OCI-M2 (cell line): Measurements from ENCODE around the gene PALM.
"Not testable (repeated sequence)": the region's sequence is repeated elsewhere in the genome, so short reads cannot be mapped to it uniquely, and the experiment has no call there.

Experiments
- DNase-seq: peaks from one replicate; lab custom pipeline; 2025; ENCODE audit not compliant: unreplicated experiment; lab: John Stamatoyannopoulos, UW

The PALM gene

DNA sequence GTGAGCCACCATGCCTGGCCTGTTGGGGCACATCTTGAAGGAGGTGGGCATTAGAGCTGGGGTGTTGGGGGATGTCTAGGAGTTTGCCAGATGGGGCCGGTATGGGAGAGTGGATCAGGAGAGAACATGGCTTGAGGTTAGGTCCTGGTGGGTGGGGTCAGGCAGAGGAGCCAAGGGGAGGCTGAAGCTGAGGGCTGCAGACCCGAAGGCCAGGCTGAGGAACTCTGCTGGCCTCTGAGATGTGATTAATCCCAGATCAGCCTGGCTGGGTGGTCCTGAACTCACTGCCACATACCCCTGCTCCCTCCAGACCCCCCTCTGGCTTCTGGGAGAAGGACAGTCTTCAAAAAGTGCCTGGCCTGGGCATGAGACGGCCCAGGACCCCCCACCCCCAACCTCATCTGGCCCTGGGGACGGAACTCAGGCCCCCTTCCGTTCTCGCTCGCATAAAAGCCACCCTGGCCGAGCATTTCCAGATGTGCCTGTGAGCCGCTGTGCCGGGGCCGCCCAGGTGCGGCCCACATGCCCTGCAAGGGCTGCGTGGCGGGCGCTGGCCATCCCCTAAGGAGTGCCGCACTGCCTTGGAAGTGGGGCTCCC lies 29.8 kb upstream of the PALM start:
- no peak for DNase-seq

DNA sequence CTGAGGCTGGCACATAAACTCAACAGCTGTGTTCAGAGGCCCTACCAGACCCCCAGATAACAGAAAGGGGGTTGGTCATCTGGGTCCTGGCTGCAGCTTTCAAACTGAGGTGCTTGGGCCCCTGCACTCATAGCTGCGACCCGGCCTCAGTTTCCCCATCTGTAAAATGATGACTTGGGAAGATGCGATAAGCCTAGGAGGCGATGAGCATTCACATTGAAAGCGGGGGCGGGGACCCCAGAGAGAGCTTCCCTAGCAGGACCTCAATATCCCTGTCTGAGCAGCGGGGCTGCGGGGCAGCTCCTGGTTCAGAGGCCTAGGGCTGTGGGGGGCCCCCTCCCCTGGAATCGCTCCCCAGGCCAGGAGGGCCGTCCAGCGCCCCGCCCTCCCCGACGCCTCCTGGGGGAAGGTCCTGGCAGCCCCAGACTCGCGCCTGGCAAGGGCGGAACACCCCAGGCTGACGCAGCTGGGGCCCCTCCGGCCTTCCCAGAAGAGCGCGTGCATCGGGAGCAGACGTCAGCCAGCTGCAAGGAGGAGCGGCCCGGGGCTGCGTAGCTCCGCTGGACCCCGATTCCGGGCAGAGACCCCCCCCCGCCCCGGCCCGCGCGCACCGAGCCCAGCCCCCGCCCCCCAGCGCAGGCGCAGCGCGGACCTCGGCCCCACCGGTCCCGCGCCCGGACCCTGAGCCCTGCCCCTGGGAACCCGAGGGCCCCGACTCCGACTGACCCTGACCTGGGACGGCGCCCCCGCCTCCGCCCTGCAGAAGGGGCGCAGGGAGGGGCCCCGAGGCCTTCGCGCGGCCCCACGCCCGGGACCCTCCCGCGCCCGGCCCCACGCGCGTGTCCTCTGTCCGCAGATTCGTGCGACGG lies 29.1 kb upstream of the PALM start:
- no peak for DNase-seq

DNA sequence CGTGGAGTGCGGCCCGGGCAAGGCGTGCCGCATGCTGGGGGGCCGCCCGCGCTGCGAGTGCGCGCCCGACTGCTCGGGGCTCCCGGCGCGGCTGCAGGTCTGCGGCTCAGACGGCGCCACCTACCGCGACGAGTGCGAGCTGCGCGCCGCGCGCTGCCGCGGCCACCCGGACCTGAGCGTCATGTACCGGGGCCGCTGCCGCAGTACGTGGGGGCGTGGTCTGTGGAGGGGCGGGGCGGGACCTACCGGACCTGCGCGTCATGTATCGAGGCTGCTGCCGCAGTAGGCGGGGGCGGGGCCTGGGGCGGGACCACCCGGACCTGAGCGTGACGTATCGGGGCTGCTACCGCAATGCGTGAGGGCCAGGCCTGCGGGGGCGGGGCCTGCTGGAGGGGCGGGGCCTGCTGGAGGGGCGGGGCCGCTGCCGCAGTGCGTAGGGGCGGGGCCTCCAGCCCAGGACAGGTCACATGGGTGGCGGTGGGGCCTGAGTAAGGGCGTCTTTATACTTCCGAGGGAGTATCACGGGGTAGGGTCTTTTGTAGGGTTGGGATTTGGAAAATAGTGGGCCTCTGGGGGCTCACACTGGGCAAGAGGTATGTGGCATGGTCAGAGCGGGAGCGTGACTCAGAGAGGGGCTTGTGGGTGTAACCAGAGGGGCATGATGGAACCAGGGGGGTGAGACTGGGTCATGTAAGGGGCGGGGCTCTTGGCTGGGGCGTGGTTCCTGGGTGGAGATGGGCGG lies 28.3 kb upstream of the PALM start:
- DNase-seq: peak; percentile 93

- DNase-seq: no peak
Observed at GRCh38 chr19:681029-682019, 27.4 kb upstream of the PALM start.

GRCh38 chr19:682678-683320 lies 25.9 kb upstream of the PALM start:
- DNase-seq: no peak

GRCh38 chr19:685454-685931 lies 23.2 kb upstream of the PALM start:
- no peak for DNase-seq

GRCh38 chr19:686589-687297 lies 22.0 kb upstream of the PALM start:
- no peak for DNase-seq

GRCh38 chr19:687569-688166 lies 21.1 kb upstream of the PALM start:
- DNase-seq: no peak

- no peak for DNase-seq
Observed at GRCh38 chr19:688214-688613, 20.5 kb upstream of the PALM start.

- no peak for DNase-seq
Observed at GRCh38 chr19:688992-689391, 19.7 kb upstream of the PALM start.

DNA sequence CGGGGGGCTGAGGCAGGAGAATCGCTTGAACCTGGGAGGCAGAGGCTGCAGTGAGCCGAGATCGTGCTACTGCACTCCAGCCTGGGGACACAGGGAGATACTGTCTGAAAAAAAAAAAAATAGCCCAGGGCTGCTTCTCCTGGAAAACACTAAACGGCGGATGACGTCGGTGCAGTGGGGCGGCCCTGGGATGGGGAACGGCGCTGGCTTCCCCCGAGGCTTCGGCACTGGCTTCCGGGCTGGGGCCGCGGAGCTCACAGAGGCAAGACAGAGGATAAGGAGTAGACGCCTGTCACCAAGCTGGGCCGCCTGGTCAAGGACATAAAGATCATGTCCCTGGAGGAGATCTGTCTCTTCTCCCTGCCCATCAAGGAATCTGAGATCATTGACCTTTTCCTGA lies 18.5 kb upstream of the PALM start:
- no peak for DNase-seq

DNA sequence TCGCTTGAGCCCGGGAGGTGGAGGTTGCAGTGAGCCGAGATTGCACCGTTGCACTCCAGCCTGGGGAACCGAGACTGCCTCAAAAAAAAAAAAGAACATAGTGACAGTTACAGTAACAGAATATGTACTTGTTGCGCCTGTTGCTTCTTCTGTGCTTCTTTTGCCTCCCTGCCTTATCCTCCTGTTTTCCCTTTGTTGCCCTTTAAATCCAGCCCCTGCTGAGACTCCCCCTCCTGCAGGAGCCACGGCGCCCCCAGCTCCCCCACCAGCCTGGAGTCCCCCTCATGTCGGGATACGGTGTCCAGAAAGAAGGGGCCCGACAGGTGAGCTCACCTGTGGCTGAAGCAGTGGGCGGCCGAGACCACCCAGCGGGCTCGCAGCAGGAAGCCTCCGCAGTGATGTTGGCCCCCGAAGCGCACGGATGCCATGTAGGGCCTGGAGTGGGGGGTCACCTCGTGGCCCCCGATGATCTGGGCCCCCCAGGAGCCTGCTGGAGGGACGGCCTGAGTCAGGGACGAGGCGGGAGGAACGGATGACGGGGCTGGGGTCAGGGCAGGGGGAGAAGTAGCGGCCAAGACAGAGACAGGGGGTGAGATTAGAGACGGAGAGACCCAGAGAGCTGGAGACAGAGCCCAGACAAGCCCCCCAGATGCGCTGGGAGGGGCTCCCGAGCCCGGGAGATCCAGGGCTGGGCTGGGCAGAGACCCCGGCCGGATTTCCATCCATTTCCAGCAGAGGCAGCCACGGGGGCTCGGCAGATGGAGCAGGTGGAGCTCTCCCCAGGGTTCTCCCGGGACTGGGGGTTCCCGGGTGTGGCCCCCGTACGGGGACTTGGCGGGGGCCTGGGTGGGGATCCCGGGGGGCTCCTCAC lies 14.0 kb upstream of the PALM start:
- no peak for DNase-seq

DNA sequence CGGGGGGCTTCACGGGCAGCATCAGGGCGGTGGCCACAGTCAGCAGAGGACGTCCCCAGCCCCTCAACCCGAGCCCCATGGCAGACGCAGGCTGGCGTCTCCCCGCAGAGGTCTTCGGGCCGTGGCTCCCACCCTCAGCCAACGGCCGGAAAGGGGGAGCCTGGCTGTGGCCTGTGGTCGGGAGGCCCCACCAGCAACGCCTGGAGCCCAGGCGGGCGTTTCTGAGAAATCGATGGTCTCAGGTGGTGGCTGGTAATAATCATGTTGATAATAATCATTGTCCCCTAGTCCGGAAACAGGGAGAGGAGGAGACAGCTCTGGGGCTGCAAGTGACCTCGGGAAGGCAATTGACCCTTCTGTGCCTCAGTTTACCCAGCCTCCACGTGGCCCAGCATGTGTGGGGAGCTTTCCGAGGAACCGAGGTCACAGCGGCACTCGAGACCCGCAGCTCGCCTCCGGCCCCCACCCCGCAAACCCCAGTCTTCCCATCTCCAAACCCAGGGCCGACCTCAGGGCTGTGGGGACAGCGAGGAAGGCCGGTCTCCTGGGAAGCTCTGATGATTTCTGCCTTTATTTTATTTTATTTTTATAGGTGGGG lies 13.3 kb upstream of the PALM start, which contains the start of gene PRSS57:
Gene PRSS57, minus strand, starts transcription at position 101 of the 598 bp plus-strand sequence. Its CDS starts 22 bp downstream, at position 79.
- no peak for DNase-seq

GRCh38 chr19:698529-698928 lies 10.2 kb upstream of the PALM start:
- DNase-seq: not testable (repeated sequence)

DNA sequence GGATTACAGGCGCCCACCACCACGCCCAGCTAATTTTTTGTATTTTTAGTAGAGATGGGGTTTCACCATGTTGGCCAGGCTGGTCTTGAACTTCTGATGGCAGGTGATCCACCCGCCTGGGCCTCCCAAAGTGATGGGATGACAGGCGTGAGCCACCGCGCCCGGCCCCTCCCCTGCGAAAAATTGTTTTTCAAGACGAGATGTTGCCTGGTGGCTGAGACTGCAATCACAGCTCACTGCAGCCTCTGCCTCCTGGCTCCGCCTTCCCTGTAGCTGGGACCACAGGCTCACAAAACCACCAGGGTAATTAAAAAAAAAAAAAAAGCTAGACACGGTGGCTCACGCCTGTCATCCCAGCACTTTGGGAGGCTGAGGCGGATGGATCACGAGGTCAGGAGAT lies 8.8 kb upstream of the PALM start:
- not testable (repeated sequence) for DNase-seq

DNA sequence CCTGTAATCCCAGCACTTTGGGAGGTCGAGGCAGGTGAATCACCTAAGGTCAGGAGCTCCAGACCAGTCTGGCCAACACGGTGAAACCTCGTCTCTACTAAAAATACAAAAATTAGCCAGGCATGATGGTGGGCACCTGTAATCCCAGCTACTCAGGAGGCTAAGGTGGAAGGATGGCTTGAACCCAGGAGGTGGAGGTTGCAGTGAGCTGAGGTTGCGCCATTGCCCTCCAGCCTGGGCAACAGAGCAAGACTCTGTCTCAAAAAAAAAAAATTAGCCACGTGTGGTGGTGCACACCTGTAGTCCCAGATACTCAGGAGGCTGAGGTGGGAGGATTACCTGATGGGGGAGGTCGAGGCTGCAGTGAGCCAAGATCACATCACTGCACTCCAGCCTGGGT lies 5.9 kb upstream of the PALM start:
- not testable (repeated sequence) for DNase-seq

- DNase-seq: no peak
Observed at GRCh38 chr19:703329-703650, 5.4 kb upstream of the PALM start.
